ENCODE data around the gene PPP3CA. TPM values are rescaled to one million over a fixed set of nuclear protein-coding genes. Genes with fewer than 3 reads are reported as not detected.

The PPP3CA gene
- polyA plus RNA-seq, 1 donor (not counting 4 experiments of a cell fraction or from before 2014, with no cell fraction given) = 43.3 TPM

GRCh38 chr4:101033986-101034385 is 313.3 kb downstream of the PPP3CA start:
- H3K9ac ChIP-seq (ENCODE audit: control insufficient read depth, extremely low read depth, insufficient read depth, low read length) = no peak overlapping the region
- no peak overlapping the region for H3K4me2 ChIP-seq (ENCODE audit: control insufficient read depth, extremely low read depth, insufficient read depth, low read depth, low read length)
- H3K27me3 ChIP-seq (ENCODE audit: control insufficient read depth, extremely low read depth, insufficient read depth, low read length) = no peaks in the 10 kb centered on the region
- FAIRE-seq = no peak
- H2AFZ ChIP-seq (ENCODE audit: control insufficient read depth, low read length) = no peak overlapping the region
- DNase-seq (ENCODE audit: low read depth, low spot score) = no peak
- no peaks in the 10 kb centered on the region for H4K20me1 ChIP-seq (ENCODE audit: control insufficient read depth, extremely low read depth, insufficient read depth, low read length)
- H3K27ac ChIP-seq (ENCODE audit: control insufficient read depth, insufficient read depth, low read length) = no peak overlapping the region
- TF ChIP-seq EZH2 (IDR thresholded peaks at IDR 0.05; ENCODE audit: low read length) = no peak
- peak in 1 of 3 experiments; percentile 27 for TF ChIP-seq CTCF (optimal IDR thresholded peaks at IDR 0.05 in 1 of 3, IDR thresholded peaks at IDR 0.05 in 1 of 3, conservative IDR thresholded peaks at IDR 0.05 in 1 of 3; ENCODE audit: extremely low read depth in 1 of 3, insufficient read depth in 2 of 3, low read length in 3 of 3)
- dilution Hi-C loops (cut with MboI; ENCODE audit: extremely low pct_ligation_motif_present, low sequenced_read_pairs) = no loop called here
- H3K9me1 ChIP-seq (ENCODE audit: control insufficient read depth, extremely low read depth, insufficient read depth, low read length) = no peaks in the 10 kb centered on the region
- no peaks in the 10 kb centered on the region for H3K9me3 ChIP-seq (ENCODE audit: control insufficient read depth, low read depth, low read length)
- peaks cover 2 to 9% of the 10 kb centered on the region in 2 experiments for H3K36me3 ChIP-seq (ENCODE audit: control insufficient read depth in 2 of 2, extremely low read depth in 1 of 2, insufficient read depth in 2 of 2, low read length in 2 of 2)
- H3K79me2 ChIP-seq (ENCODE audit: control insufficient read depth, insufficient read depth, low read length) = no peaks in the 10 kb centered on the region
- H3K4me3 ChIP-seq (ENCODE audit: control insufficient read depth in 2 of 3, extremely low read depth in 1 of 3, insufficient read depth in 2 of 3, low read depth in 1 of 3, low read length in 3 of 3) = no peak overlapping the region
- peaks cover 15% of the 10 kb centered on the region for H3K4me1 ChIP-seq (ENCODE audit: control insufficient read depth, extremely low read depth, insufficient read depth, low read length)

- no peaks in the 10 kb centered on the region for H4K20me1 ChIP-seq (ENCODE audit: control insufficient read depth, extremely low read depth, insufficient read depth, low read length)
- DNase-seq (ENCODE audit: low read depth, low spot score) (no peak), FAIRE-seq (no peak)
- H2AFZ ChIP-seq (ENCODE audit: control insufficient read depth, low read length) = no peak overlapping the region
- H3K9ac ChIP-seq (ENCODE audit: control insufficient read depth, extremely low read depth, insufficient read depth, low read length) = no peak overlapping the region
- peaks cover 9% of the 10 kb centered on the region for H3K4me1 ChIP-seq (ENCODE audit: control insufficient read depth, extremely low read depth, insufficient read depth, low read length)
- H3K4me3 ChIP-seq (ENCODE audit: control insufficient read depth in 2 of 3, extremely low read depth in 1 of 3, insufficient read depth in 2 of 3, low read depth in 1 of 3, low read length in 3 of 3) = no peak overlapping the region
- TF ChIP-seq CTCF (optimal IDR thresholded peaks at IDR 0.05 in 1 of 3, IDR thresholded peaks at IDR 0.05 in 1 of 3, conservative IDR thresholded peaks at IDR 0.05 in 1 of 3; ENCODE audit: extremely low read depth in 1 of 3, insufficient read depth in 2 of 3, low read length in 3 of 3) (no peak), EZH2 (IDR thresholded peaks at IDR 0.05; ENCODE audit: low read length) (no peak)
- H3K27me3 ChIP-seq (ENCODE audit: control insufficient read depth, extremely low read depth, insufficient read depth, low read length) = no peaks in the 10 kb centered on the region
- H3K9me3 ChIP-seq (ENCODE audit: control insufficient read depth, low read depth, low read length) = no peaks in the 10 kb centered on the region
- H3K9me1 ChIP-seq (ENCODE audit: control insufficient read depth, extremely low read depth, insufficient read depth, low read length) = no peaks in the 10 kb centered on the region
- dilution Hi-C loops (cut with MboI; ENCODE audit: extremely low pct_ligation_motif_present, low sequenced_read_pairs) = no loop called here
- no peaks in the 10 kb centered on the region for H3K79me2 ChIP-seq (ENCODE audit: control insufficient read depth, insufficient read depth, low read length)
- no peak overlapping the region for H3K4me2 ChIP-seq (ENCODE audit: control insufficient read depth, extremely low read depth, insufficient read depth, low read depth, low read length)
- no peak overlapping the region for H3K27ac ChIP-seq (ENCODE audit: control insufficient read depth, insufficient read depth, low read length)
- peaks cover 0 to 9% of the 10 kb centered on the region in 2 experiments for H3K36me3 ChIP-seq (ENCODE audit: control insufficient read depth in 2 of 2, extremely low read depth in 1 of 2, insufficient read depth in 2 of 2, low read length in 2 of 2)
Observed at GRCh38 chr4:101032541-101032940, 314.8 kb downstream of the PPP3CA start.
